A549 (cell line): ENCODE results near the gene AUTS2.

Source experiments
- CBX8 ChIP-seq: fragments of 200-600 bp; sonication (generic); IDR thresholded peaks from 2 replicates; pipeline ENCODE4 v1.6.1; 2016
- CEBPB ChIP-seq, 2 experiments: fragments of >200 bp in 1 of 2; sonication (Bioruptor Twin) in 1 of 2; formaldehyde crosslinking in 1 of 2; IDR thresholded peaks; 2 replicates each; pipeline ENCODE4 v1.6.1; 2012 to 2016
- FOSL2 ChIP-seq, 2 experiments: fragments of 450-650 bp in 1 of 2; fragments of >200 bp in 1 of 2; sonication (Bioruptor Twin) in 1 of 2; formaldehyde crosslinking; IDR thresholded peaks; 2 replicates each; pipeline versions ENCODE4 v1.5.0 to v1.6.1; 2016 to 2020; ENCODE audit warnings: mild to moderate bottlenecking in 1 of 2, moderate library complexity in 1 of 2
- HDAC2 ChIP-seq: fragments of 200-600 bp; sonication (generic); IDR thresholded peaks from 2 replicates; pipeline ENCODE4 v1.6.1; 2016
- KDM5A ChIP-seq: fragments of 200-600 bp; sonication (generic); IDR thresholded peaks from 2 replicates; pipeline ENCODE4 v1.6.1; 2016; ENCODE audit warnings: antibody characterized with exemption, mild to moderate bottlenecking
- MAFK ChIP-seq: fragments of 450-650 bp; IDR thresholded peaks from 2 replicates; pipeline ENCODE4 v1.6.1; 2014; ENCODE audit not compliant: partially characterized antibody
- MYC ChIP-seq: IDR thresholded peaks from 2 replicates; pipeline ENCODE4 v1.6.1; 2012; ENCODE audit warnings: mild to moderate bottlenecking, inconsistent platforms, low read length, improper control_type of control experiment, borderline replicate concordance
- NPAS2 ChIP-seq: fragments of 250-450 bp; sonication (Bioruptor Pico); IDR thresholded peaks from 2 replicates; pipeline ENCODE4 v1.8.0; 2022; ENCODE audit warnings: mild to moderate bottlenecking, moderate library complexity, borderline replicate concordance
- POLR2A ChIP-seq: IDR thresholded peaks from 2 replicates; pipeline ENCODE4 v1.6.1; 2012; ENCODE audit warnings: mild to moderate bottlenecking, low read length
- RCOR1 ChIP-seq: fragments of 150-350 bp; IDR thresholded peaks from 2 replicates; pipeline ENCODE4 v1.6.1; 2014; ENCODE audit warnings: antibody characterized with exemption, low read length, low read depth
- RFX5 ChIP-seq: fragments of 450-650 bp; IDR thresholded peaks from 2 replicates; pipeline ENCODE4 v1.7.1; 2014; ENCODE audit warnings: antibody characterized with exemption, mild to moderate bottlenecking, moderate library complexity
- TP53 ChIP-seq: fragments of 250-450 bp; sonication (Bioruptor Pico); IDR thresholded peaks from 2 replicates; pipeline ENCODE4 v1.5.0; 2021; ENCODE audit warnings: mild to moderate bottlenecking, moderate library complexity
- TF ChIP-seq, protein P1 (sequence below): fragments of >200 bp; sonication (Bioruptor Twin); formaldehyde crosslinking; IDR thresholded peaks from 3 replicates; pipeline ENCODE4 v1.5.1; 2016
- TF ChIP-seq, protein P2 (sequence below): fragments of 150-350 bp; IDR thresholded peaks from 2 replicates; pipeline ENCODE4 v1.6.1; 2014; ENCODE audit warnings: low read depth, mild to moderate bottlenecking, low read length

DNA sequence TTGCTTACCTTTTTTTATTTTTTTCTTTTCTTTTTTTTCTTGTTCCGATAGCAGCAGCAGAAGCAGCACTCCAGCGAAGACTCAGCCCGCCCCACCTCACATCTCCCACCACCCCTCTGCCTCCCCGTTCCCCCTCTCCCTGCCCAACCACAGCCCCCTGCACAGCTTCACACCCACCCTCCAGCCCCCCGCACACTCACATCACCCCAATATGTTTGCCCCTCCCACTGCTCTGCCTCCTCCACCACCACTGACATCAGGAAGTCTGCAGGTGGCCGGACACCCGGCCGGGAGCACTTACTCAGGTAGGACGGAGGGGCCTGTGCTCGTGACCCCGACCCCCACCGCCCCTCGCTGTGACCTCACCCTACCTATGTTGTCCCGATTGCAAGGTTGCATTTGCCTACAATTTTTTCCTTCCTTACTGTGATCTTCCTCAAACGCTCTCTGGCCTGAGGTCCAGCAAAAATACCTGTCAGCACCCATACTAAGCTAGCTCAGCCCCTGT lies 1166.5 kb downstream of the AUTS2 start:
- TF ChIP-seq POLR2A = no peak
- TF ChIP-seq, protein P1, sequence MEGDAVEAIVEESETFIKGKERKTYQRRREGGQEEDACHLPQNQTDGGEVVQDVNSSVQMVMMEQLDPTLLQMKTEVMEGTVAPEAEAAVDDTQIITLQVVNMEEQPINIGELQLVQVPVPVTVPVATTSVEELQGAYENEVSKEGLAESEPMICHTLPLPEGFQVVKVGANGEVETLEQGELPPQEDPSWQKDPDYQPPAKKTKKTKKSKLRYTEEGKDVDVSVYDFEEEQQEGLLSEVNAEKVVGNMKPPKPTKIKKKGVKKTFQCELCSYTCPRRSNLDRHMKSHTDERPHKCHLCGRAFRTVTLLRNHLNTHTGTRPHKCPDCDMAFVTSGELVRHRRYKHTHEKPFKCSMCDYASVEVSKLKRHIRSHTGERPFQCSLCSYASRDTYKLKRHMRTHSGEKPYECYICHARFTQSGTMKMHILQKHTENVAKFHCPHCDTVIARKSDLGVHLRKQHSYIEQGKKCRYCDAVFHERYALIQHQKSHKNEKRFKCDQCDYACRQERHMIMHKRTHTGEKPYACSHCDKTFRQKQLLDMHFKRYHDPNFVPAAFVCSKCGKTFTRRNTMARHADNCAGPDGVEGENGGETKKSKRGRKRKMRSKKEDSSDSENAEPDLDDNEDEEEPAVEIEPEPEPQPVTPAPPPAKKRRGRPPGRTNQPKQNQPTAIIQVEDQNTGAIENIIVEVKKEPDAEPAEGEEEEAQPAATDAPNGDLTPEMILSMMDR = no peak
- TF ChIP-seq TP53 (CRISPR knock-in tag) = no peak
- TF ChIP-seq RFX5 = no peak
- no peak for TF ChIP-seq KDM5A
- TF ChIP-seq MYC = no peak
- TF ChIP-seq, protein P2, sequence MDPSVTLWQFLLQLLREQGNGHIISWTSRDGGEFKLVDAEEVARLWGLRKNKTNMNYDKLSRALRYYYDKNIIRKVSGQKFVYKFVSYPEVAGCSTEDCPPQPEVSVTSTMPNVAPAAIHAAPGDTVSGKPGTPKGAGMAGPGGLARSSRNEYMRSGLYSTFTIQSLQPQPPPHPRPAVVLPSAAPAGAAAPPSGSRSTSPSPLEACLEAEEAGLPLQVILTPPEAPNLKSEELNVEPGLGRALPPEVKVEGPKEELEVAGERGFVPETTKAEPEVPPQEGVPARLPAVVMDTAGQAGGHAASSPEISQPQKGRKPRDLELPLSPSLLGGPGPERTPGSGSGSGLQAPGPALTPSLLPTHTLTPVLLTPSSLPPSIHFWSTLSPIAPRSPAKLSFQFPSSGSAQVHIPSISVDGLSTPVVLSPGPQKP = no peak
- no peak for TF ChIP-seq HDAC2
- no peak for TF ChIP-seq FOSL2 (IDR thresholded peaks at IDR 0.05)
- no peak for TF ChIP-seq FOSL2 (CRISPR knock-in tag; IDR thresholded peaks at IDR 0.05)
- TF ChIP-seq NPAS2 (CRISPR knock-in tag) = no peak
- no peak for TF ChIP-seq CEBPB (IDR thresholded peaks at IDR 0.05)
- no peak for TF ChIP-seq RCOR1
- no peak for TF ChIP-seq MAFK
- TF ChIP-seq CBX8 = no peak
